HG03558 (cell line): ENCODE measurements around the gene PLA2G4B.

Experiments used
- ATAC-seq: cut with Tn5 transposase; IDR thresholded peaks from one replicate; pipeline ENCODE4 v1.9.1; 2021; ENCODE audit warnings: moderate number of reproducible peaks; ENCODE audit not compliant: unreplicated experiment; ENCODE audit errors: extremely low read depth

The PLA2G4B gene

DNA sequence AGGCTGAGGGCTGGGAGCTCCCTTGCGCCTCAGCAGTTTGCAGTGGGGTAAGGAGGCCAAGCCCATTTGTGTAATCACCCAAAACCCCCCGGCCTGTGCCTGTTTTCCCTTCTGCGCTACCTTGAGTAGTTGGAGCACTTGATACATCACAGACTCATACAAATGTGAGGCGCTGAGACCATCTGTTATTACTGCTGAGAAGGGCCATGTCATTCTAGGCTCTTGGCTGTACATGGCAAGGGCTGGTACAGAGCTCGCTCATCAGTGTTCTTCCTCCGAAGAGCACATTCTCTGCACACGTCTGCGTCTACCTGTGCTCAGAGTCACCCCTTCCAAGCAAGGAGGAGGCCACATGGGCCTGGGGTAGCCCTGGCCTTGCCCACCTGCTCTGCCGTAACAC is 9.3 kb downstream of the PLA2G4B start:
- ATAC-seq, result no peak

DNA sequence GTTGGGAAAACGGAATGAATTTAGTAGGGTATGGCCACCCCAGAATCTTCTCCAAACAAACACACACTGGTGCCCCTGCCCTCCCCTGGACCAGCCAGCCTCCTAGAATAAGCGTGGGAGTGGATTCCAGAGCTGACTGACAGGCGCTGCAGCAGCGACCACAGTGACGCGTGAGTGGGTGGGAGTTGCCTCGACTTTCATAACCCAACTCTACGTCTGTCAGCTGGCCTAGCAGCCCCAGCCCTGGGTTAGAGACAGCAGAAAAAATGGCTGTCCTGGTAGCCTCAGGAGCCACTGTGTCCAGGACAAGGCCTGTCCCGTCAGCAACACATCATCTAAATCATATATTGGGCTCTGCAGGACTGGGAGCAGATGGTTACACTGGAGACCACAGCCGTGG is 10.0 kb downstream of the PLA2G4B start:
- no peak for ATAC-seq

DNA sequence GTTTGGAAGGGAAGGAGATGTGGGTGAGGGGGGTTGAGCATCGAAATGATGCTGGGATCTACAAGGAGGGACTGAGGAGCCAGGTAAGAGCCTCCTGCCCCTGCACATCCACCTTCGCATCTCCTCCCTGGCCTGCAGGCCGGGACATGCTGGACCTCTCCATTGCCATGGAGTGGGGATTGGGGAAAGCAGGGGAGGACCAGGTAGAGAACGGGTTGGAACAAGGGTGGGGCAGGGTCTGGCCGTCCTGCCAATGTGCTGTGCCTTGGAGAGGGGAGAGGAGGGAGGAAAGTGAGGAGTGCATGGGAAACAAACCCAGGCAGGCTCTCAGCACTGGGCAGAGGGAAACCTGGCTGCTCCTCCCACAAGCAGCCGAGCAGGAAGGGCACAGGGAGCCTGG is 10.6 kb downstream of the PLA2G4B start:
- no peak for ATAC-seq

DNA sequence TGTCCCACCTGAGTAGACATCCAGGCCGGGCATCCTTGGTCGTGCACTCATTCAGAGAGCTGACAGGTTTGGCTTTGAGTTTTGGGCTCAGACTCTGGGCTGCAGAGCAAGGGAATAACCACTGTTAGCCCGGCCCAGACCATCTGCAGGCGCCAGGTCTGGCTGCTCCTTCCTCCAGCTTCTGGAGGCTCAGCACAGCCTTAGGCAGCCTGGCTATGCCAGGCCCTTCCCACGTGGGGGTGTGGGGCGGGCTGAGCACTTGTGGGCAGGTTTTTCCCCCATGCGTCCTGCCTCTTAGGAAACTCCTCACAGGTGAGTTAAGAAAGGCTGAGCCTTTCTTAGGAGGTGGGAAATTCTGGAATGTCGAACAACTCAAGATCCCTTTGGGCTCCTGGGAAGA is 11.2 kb downstream of the PLA2G4B start:
- ATAC-seq, result no peak

DNA sequence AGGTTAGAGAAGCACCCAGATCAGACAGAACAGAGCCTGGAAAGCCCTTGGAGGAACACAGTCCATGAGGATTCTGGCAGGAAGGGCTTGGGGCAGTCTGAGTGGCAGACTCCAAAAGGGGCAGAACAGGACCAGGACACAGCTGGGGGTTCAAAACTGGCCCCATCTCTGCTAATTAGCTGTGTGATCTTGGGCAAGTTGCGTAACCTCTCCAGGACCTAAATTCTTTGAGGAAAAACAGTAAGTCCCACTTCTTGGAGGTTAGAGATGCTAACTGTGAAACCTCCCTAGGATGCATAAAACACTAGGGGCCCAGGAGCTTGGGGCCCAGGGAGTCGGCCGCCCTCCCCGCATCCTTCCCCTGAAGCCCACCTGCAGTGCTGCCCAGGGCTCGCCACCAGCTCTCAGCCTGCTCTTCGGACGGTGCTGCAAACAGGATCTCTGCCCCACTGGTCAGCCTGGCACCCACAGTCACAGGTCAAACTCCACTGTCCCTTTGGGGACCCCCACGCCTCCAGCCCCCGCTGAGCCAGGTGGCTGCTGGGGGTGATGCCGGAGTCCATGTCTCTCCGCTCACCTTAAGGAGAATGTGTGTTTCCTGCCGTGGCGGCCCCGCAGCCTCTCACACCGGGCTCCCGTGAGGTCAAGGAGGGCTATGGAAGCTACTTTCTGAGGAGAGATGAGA is 12.0 kb downstream of the PLA2G4B start:
- ATAC-seq, result no peak

DNA sequence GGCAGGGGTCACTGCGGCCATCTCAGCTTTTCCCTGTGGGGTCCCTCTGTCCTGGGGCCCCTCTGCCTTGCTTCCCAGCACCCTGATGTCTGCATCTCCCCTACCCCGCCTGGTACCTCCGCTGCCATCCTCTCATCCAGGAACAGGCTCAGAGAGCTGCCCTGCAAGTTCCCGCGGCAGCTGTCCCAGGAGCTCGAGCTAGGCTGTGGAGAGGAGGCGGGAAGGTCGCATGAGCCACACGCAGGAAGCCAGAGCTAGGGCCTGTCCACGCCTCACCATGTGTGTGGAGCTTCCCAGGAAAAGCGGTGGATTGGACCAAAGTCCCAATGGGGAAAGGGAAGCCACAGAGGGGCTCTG is 12.5 kb downstream of the PLA2G4B start:
- ATAC-seq, result no peak

DNA sequence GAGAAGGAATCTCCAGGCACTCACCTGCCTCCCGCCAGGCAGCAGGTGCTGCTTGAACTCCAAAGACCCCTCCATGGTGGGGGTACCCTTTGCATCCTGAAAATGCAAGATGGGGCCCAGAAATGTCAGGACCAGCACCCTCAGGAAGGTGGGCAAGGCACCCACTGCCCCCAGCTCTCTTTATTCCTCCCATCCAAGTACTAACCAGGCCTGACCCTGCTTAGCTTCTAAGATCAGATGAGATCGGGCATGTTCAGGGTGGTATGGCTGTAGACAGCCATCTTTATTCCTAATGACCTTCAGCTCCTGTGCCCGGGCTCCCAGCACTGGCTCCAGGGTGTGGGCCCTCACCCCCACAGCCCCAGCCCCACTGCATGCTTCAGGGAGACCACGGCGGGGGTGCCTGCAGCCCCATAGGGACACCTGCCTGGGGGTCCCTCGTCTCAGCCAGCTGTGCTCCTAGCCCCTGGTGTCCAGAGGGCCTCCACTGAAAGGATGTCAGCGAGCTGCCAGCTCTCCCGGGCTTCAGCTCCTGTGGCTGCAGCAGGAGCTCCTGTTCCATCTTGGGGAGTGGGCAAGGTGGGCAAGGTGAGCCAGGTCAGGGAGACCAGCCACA is 13.2 kb downstream of the PLA2G4B start:
- no peak for ATAC-seq

DNA sequence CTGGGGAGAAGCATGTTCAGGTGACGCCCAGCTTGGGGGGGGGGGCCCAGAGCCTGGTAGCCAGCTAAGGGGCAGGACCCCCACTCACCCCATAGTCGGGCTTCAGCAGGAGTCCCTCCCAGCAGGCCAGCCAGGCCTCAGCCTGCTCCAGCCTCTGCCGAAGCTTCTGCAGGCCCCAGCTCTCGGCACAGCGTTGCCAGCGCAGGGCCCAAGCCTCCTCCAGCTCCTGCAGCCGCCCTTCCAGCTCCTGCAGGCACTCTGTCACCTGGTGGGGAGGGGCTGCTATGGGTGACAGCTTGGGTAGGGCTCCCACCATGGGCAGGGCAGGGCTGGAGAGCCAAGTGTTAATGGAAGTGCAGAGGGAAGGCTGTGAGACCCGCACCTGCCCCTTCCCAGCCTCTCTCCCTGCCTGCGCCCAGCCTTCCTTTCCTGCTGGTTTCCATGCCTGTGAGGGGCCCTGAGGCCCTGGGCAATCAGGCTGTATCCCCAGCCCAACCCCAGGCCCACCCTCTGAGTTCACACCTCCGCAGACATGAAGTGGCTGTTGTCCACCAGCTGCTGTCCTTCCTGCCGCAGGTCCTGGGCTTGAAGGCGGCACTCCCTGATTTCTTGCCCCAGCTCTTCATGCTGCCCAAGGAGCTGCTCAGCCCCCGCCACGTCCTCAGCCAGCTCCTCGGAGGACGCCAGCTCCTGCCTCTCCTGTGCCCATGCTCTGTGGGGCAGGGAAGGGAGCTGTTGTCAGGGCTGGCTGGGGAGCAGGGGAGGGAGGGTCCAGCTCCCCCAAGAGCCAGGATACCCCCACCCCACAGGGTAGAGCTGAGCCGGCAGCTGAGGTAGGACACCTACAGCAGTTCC is 14.3 kb downstream of the PLA2G4B start:
- ATAC-seq, result no peak

DNA sequence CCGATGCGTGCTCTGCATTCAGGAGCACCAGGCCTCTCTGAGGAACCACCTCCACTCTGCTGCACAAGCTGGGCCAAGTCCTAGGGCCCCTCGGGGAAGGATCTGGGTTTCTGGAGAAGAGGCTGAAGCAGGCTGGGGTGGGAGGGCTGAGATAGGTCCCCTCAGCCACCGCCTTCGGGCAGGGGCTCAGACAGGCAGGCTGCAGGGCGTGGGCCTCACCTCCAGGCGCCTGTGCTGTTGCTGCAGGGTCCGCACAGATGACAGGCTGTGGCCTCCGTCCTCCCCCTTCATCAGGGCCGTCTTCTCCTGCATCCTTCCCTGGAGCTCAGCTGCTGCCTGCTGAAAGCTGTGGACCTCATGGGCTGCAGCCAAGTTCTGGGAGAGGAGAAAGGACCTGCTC is 15.2 kb downstream of the PLA2G4B start:
- no peak for ATAC-seq

DNA sequence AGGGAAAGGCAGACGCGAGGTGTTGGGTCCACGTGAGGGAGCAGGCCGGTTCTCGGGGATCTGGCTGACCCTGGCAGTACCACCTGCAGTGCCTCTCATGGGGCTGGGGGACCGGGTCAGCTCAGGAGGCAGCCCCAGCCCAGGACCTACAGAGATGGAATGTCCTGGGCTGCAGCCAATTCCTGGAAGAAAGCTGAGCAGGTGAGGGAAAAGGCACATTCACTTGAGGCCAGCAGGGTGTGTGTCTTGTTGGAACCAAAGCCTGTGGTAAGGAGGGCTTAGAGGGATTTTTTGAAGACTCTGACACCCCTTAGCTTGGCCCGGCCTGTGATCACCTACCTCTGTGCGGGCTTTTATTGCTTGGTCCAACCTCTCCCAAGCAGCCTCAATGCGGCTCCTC is 15.8 kb downstream of the PLA2G4B start:
- ATAC-seq, result no peak

DNA sequence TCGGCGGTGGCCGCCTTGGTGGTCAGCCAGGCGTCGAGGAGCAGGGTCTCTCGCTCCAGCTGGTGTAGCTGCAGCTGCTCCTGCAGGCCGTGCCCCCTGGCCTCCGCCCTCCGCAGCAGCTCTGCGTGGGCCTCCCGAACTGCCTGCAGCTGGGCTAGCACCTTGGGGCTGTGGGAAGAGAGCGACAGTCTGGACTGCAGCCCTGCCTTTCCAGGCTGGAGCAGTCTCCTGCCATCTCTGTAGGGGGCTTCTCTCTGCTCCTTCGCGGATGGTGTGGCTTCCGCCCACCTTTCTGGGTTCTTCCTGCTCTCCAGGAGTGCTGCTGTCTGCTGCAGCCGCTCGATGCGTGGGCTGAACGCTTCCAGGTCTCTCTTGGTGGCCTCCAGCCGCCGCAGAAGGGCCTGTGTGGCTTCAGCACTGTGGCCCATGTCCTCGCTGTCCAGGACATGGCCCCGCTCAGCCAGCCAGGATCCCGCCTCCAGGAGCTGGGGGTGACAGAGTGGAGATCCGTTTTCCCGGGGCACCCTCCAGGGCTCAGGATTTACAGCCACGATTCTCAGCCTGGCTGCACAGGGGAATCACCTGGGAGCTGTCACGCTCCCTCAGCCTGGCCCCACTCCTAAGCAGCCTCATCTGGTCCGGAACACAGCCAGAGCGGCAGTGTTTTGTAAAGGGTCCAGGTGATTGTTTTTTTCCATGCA is 16.8 kb downstream of the PLA2G4B start:
- ATAC-seq, result no peak

DNA sequence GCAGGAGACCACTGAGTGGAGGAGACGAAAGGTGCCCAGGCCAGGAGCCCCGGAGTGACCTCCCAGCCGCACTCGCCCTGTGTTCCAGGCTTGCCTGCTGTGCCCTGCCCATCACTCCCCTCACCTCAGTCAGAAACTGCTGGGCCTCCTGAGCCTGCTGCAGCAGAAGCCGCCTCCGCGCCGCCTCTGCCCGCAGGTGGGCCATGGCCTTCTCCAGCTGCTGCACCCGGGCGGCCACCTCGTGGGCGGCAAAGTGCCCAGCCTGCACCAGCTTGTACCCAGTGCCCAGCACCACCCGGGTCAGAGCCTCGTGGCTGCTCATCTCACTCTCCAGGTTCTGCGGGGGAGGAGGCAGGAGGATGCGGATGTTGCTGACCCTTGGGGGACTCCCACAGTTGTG is 17.6 kb downstream of the PLA2G4B start:
- no peak for ATAC-seq

DNA sequence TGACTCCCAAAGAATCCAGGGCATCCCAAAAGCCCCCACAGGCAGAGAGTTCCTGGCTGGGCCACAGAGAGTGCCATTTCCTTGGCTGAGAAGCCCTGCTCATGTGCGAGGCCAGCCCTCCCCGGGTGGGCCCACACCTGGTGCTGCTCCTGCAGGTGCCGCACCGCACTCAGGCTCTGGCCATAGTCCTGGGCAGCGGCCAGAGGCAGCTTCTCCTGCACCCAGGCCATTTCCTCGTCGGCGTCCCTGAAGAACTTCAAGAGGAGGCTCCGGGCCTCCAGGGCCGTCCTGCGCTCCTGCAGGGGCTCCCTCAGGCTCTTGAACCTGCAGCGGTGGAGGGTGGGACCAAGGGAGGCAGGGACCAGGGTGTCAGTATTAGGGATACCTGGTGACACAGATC is 18.1 kb downstream of the PLA2G4B start:
- ATAC-seq, result no peak

DNA sequence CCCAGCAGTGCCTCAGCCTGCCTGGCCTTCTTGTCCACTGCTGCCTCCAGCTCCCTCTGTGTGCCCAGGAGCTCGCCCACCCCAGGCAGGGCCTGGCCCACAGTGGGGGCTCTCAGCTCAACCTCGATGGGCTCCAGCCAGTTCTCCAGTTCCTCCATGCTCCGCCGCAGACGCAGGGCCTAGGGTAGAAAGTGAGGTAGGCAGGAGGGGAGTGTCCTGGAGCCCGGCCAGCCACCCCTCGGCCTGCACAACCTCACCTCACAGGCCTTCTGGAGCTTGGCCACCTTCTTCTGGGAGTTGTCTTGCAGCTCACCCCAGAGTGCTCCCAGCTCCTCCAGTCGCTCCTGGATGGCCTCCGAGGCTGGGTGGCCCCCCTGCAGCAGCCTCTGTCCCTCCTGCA is 18.7 kb downstream of the PLA2G4B start:
- ATAC-seq, result no peak

DNA sequence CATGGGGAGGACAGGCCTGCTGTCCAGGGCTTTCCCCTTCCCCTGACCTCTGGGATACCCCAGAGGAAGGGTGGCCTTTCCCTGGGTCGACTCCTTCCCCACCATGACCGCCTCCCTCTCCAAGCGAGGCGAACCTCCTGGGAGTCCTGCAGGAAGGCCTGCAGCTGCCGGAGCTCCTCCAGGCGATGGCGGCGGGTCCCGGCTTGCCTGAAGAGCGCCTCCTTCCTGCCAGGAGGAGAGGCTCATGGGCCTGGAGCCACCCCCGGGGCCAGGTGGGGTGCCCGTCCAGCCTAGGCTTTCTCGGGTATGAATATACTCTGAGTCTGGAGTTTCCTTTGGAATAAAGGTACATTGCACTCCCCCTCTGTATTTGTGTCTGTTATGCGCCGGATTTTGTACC is 20.1 kb downstream of the PLA2G4B start:
- no peak for ATAC-seq

DNA sequence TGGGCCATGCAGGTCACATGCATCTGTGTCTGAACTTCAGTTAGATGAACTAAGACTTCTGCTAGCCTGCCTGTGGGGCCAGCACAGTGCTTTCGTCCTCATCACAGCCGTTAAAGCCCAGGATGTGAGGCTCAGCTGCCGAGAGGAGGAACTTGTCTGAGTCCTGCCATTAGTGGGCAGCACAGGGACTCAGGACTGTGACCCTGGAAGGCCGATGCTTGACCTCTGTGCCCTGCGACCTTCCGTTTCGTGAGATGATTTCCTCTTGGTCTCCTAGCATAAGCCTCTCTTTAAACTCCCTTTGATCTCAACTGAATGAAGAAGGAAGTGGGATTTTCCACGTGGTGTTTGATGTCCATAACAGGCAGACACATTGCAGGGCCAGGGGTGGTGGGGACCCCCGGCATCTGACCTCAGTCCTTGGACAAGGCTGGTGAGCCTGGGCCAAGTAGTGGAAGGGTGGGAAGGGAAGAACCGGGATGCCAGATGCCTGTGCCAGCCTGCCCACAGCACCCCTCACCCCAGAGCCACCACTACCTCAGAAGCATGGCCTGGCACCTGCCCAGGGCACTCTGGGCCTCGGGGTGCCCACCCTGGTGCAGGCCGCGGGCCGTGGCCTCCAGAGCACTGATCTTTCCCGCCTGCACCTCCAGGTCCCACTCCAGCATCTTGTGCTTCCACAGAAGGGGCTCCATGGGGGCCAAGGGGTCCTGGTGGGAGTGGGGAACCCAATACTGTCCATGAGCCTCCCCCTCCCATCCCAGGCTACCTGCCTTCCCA is 21.6 kb downstream of the PLA2G4B start:
- ATAC-seq, result no peak

DNA sequence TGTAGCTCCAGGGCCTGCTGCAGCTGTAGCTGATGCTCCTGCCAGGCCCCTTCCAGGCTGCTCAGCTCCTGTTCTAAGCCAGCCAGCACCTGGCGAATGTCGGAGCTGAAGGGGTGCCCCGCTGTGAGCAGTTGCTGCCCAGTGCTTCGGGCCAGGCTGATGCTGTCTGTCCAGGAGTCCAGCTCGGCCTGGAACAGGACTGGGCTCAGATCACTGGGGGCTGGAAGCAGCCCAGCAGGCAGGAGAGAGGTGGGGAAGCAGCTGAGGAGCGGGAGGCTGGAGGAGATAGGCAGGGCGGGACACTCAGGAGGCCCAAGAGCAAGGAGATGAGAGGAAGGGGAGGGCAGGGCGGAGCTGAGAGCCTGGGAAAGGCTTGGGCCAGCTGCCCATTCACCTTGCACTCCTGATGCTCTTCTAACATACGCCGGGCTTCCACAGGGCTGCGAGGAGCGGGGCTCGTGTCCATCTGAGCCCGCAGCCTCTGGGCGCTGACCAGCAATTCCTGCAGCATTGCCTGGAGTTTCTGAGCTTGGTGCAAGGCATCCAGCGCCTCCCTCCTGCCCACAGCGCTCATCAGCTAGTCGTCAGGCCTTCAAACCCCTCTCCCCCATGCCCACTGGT is 23.2 kb downstream of the PLA2G4B start:
- no peak for ATAC-seq

DNA sequence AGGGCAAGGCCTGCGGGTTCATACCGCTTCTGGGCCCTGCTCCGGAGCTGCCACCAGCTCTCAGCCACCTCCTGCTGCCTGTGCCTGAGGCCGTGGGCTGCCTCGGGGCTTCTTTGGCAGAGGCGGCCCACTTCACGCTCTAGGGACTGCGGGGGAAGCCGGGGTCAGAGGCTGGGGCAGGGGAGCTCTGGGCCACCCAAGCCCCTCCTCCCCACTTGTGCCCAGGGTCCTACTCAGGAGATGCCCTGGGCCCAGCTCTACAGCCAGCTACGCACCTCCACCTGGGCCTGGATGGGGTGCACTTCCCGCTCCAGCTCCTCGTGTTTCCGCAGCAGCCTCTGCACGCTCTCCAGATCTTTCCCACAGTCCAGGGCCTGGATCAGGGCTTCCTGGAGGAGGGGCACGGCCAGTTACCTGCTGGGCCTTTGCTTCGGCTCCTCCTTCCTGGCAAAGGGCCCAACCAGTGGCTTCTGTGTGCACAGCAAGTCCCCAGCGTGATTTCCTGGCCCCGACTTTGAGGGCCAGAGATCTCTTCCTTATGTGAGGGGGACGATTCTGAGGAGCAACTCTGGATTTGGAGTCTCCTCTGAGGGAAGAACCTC is 24.0 kb downstream of the PLA2G4B start:
- ATAC-seq, result no peak

DNA sequence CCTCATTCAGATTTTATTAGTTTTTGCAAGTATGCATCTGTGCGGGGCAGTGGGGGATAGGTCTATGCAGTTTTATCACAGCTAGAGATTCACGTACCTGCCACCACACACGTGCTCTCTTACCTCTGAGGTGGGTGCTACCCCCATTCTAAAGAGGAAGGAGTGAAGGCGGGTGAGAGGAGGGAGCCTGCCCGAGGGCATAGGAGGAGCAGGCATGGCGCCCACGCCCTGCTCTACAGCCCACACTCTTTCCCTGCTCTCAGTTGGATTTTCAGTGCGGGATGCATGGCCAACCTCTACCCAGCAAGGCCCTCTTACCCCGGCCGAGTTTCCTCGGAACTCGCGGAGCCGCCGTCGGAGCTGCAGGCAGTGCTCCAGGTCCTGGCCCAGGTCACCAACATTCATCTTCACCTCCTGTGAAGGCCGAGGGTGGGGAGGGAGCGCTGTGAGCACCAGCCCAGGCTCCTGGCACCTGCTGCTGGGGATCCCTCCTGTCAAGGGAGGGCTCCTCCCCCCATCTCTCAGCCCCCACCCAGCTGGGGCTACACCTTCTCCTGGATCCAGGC is 26.9 kb downstream of the PLA2G4B start:
- no peak for ATAC-seq
